DOHH2 (cell line): ENCODE measurements around the gene ODF2.
"Not testable (repeated sequence)": the region's sequence is repeated elsewhere in the genome, so short reads cannot be mapped to it uniquely, and the experiment has no call there.

Experiments used
- CTCF ChIP-seq: fragments of 200-600 bp; sonication (generic); IDR thresholded peaks from one replicate; pipeline ENCODE4 v1.5.1; 2014; ENCODE audit warnings: antibody characterized with exemption, mild to moderate bottlenecking, low read depth, low read length; ENCODE audit not compliant: poor library complexity, severe bottlenecking
- EZH2phosphoT487 ChIP-seq: fragments of 200-600 bp; sonication (generic); IDR thresholded peaks from 2 replicates; pipeline ENCODE4 v1.6.1; 2017; ENCODE audit warnings: borderline replicate concordance, mild to moderate bottlenecking, antibody characterized with exemption, low read length, moderate library complexity, mixed read lengths

DNA sequence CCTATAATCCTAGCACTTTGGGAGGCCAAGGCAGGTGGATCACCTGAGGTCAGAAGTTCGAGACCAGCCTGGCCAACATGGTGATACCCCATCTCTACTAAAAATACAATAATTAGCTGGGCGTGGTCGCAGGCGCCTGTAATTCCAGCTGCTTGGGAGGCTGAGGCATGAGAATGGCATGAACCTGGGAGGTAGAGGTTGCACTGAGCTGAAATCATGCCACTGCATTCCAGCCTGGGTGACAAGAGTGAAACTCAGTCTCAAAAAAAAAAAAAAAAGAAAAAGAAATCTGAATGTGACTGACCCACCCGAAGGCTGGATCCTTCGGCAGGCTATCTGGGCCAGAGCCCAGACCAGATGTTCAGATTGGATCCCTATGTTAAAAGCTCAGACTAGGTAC is 32.5 kb upstream of the ODF2 start:
- not testable (repeated sequence) for TF ChIP-seq CTCF, EZH2phosphoT487
